Neuronal stem cell (in vitro differentiated cells): ENCODE results near the gene CD177.
"Not testable (repeated sequence)": the region's sequence is repeated elsewhere in the genome, so short reads cannot be mapped to it uniquely, and the experiment has no call there.

Source experiments
- DNase-seq: peaks from one replicate; pipeline ENCODE4 v3.0.0-alpha.2; 2013; ENCODE audit warnings: low spot score
- H2AFZ ChIP-seq: one replicate; pipeline ENCODE4 v1.6.1; 2013; ENCODE audit warnings: mild to moderate bottlenecking, low read length, inconsistent platforms
- H2AK5ac ChIP-seq: 2 replicates; pipeline ENCODE4 v1.6.1; 2013; ENCODE audit warnings: low read depth, mild to moderate bottlenecking, inconsistent platforms, low read length, moderate library complexity, mixed read lengths
- H2BK120ac ChIP-seq: 2 replicates; pipeline ENCODE4 v1.6.1; 2013; ENCODE audit warnings: low read depth, mild to moderate bottlenecking, inconsistent platforms, low read length, moderate library complexity, mixed read lengths
- H2BK12ac ChIP-seq: one replicate; pipeline ENCODE4 v1.6.1; 2013; ENCODE audit warnings: low read length, inconsistent platforms
- H2BK15ac ChIP-seq: 2 replicates; pipeline ENCODE4 v1.6.1; 2013; ENCODE audit warnings: mild to moderate bottlenecking, low read length, inconsistent platforms, mixed read lengths
- H2BK5ac ChIP-seq: one replicate; pipeline ENCODE4 v1.6.1; 2013; ENCODE audit warnings: inconsistent platforms, mild to moderate bottlenecking, low read length, moderate library complexity
- H3K14ac ChIP-seq: one replicate; pipeline ENCODE4 v1.6.1; 2013; ENCODE audit warnings: low read length, inconsistent platforms
- H3K18ac ChIP-seq: 2 replicates; pipeline ENCODE4 v1.6.1; 2013; ENCODE audit warnings: low read length, inconsistent platforms
- H3K23ac ChIP-seq: 2 replicates; pipeline ENCODE4 v1.6.1; 2013; ENCODE audit warnings: low read depth, mild to moderate bottlenecking, mixed read lengths, low read length, inconsistent platforms; ENCODE audit not compliant: poor library complexity
- H3K27ac ChIP-seq: replicated peaks from 3 replicates; pipeline ENCODE4 v1.5.1; 2013; ENCODE audit warnings: low read length, inconsistent platforms
- H3K27me3 ChIP-seq, 3 experiments: 2 replicates each; pipeline ENCODE4 v1.6.1; 2013; ENCODE audit warnings: low read length in 3 of 3, mild to moderate bottlenecking in 2 of 3, inconsistent platforms in 1 of 3, low read depth in 1 of 3, mixed read lengths in 1 of 3, moderate library complexity in 1 of 3; ENCODE audit not compliant: control insufficient read depth in 3 of 3, insufficient read depth in 3 of 3
- H3K36me3 ChIP-seq, 2 donors: replicated peaks in 1 of 2; 2 replicates each; pipeline ENCODE4 v1.6.1; 2013; ENCODE audit warnings: low read length in 2 of 2; ENCODE audit not compliant: control insufficient read depth in 2 of 2, insufficient read depth in 2 of 2
- H3K4ac ChIP-seq: 2 replicates; pipeline ENCODE4 v1.6.1; 2013; ENCODE audit warnings: inconsistent platforms, mild to moderate bottlenecking, low read length, moderate library complexity
- H3K4me1 ChIP-seq, 2 donors: 1 replicate in 1 of 2; 2 replicates in 1 of 2; pipeline ENCODE4 v1.6.1; 2013; ENCODE audit warnings: low read length in 2 of 2, low read depth in 1 of 2; ENCODE audit not compliant: control insufficient read depth in 2 of 2, insufficient read depth in 1 of 2
- H3K4me2 ChIP-seq: one replicate; pipeline ENCODE4 v1.6.1; 2013; ENCODE audit warnings: mild to moderate bottlenecking, low read length, inconsistent platforms; ENCODE audit not compliant: insufficient read depth, poor library complexity, severe bottlenecking
- H3K4me3 ChIP-seq, 2 donors: 2 replicates each; pipeline ENCODE4 v1.5.1; 2013; ENCODE audit warnings: low read length in 2 of 2, mild to moderate bottlenecking in 2 of 2, inconsistent platforms in 1 of 2, moderate library complexity in 1 of 2
- H3K79me1 ChIP-seq: one replicate; pipeline ENCODE4 v1.6.1; 2013; ENCODE audit warnings: low read depth, mild to moderate bottlenecking, inconsistent platforms, low read length, moderate library complexity
- H3K9ac ChIP-seq: one replicate; pipeline ENCODE4 v1.6.1; 2013; ENCODE audit warnings: mild to moderate bottlenecking, low read depth, low read length, inconsistent platforms; ENCODE audit not compliant: poor library complexity
- H3K9me3 ChIP-seq, 2 donors: replicated peaks in 1 of 2; 2 replicates each; pipeline versions ENCODE3 to v1.6.1; 2013; ENCODE audit warnings: low read length in 2 of 2, mild to moderate bottlenecking in 2 of 2, inconsistent platforms in 1 of 2, low read depth in 1 of 2, mixed read lengths in 1 of 2, moderate library complexity in 1 of 2; ENCODE audit not compliant: control insufficient read depth in 2 of 2, insufficient read depth in 1 of 2
- H4K8ac ChIP-seq: one replicate; pipeline ENCODE4 v1.6.1; 2013; ENCODE audit warnings: low read depth, mild to moderate bottlenecking, inconsistent platforms, low read length, moderate library complexity
- H4K91ac ChIP-seq: one replicate; pipeline ENCODE4 v1.6.1; 2013; ENCODE audit warnings: low read length, low read depth, mild to moderate bottlenecking, inconsistent platforms; ENCODE audit not compliant: poor library complexity
- WGBS, 2 donors: extraction: QIAGEN DNeasy Blood & Tissue Kit; methylation state at CpG; one replicate each; pipeline ENCODE4 v1.1.7; 2013; ENCODE audit warnings: missing lambda C conversion rate in 2 of 2, mixed read lengths in 1 of 2; ENCODE audit not compliant: insufficient read length in 2 of 2, insufficient replicate concordance in 1 of 2; ENCODE audit errors: extremely low coverage in 2 of 2; 5-methylcytosine and 5-hydroxymethylcytosine counted together

CD177 gene

GRCh38 chr19:43377624-43378023, 24.1 kb downstream of the CD177 start:
- H3K18ac ChIP-seq, H2BK15ac ChIP-seq, H2AFZ ChIP-seq, H4K91ac ChIP-seq, H4K8ac ChIP-seq, H2BK120ac ChIP-seq, H3K36me3 ChIP-seq, H2BK5ac ChIP-seq, H3K4ac ChIP-seq, H3K79me1 ChIP-seq, H3K27me3 ChIP-seq, H3K9me3 ChIP-seq, H2AK5ac ChIP-seq, H3K4me3 ChIP-seq, H3K14ac ChIP-seq, H3K4me2 ChIP-seq, H3K4me1 ChIP-seq, H3K23ac ChIP-seq, DNase-seq, H3K9ac ChIP-seq, H3K27ac ChIP-seq, H2BK12ac ChIP-seq: not testable (repeated sequence)
- whole genome bisulfite sequencing, 2 donors: no CpG with 5 or more reads among the region's 3 CpGs

GRCh38 chr19:43380008-43380407, 26.5 kb downstream of the CD177 start:
- no peaks in the 10 kb centered on the region for H3K4me1 ChIP-seq
- no peaks in the 10 kb centered on the region for H3K27me3 ChIP-seq
- H3K4me3 ChIP-seq: no peak overlapping the region
- H3K27ac ChIP-seq: no peak overlapping the region
- no peak overlapping the region for H2AFZ ChIP-seq
- H3K9ac ChIP-seq: no peak overlapping the region
- DNase-seq: no peak
- no peak overlapping the region for H2BK15ac ChIP-seq
- no peaks in the 10 kb centered on the region for H3K36me3 ChIP-seq
- H2BK5ac ChIP-seq: no peak overlapping the region
- H3K23ac ChIP-seq: no peak overlapping the region
- H2BK120ac ChIP-seq: no peak overlapping the region
- H3K18ac ChIP-seq: no peak overlapping the region
- peak overlapping the region; percentile 24 for H3K4me2 ChIP-seq
- no peaks in the 10 kb centered on the region for H3K79me1 ChIP-seq
- no CpG with 5 or more reads among the region's 14 CpGs for WGBS, 2 donors
- H2AK5ac ChIP-seq: no peak overlapping the region
- H4K8ac ChIP-seq: no peak overlapping the region
- no peak overlapping the region for H2BK12ac ChIP-seq
- H4K91ac ChIP-seq: no peak overlapping the region
- no peak overlapping the region for H3K14ac ChIP-seq
- no peaks in the 10 kb centered on the region for H3K9me3 ChIP-seq
- H3K4ac ChIP-seq: no peak overlapping the region

- no CpG with 5 or more reads among the region's 4 CpGs for WGBS, 2 donors
- H3K4me3 ChIP-seq: no peak overlapping the region
- no peaks in the 10 kb centered on the region for H3K9me3 ChIP-seq
- no peak overlapping the region for H2BK120ac ChIP-seq
- H3K23ac ChIP-seq: no peak overlapping the region
- H2BK12ac ChIP-seq: no peak overlapping the region
- no peak overlapping the region for H3K9ac ChIP-seq
- H2AK5ac ChIP-seq: no peak overlapping the region
- H3K18ac ChIP-seq: no peak overlapping the region
- H3K4me2 ChIP-seq: no peak overlapping the region
- no peak overlapping the region for H4K8ac ChIP-seq
- H3K4me1 ChIP-seq: no peaks in the 10 kb centered on the region
- H3K79me1 ChIP-seq: no peaks in the 10 kb centered on the region
- H2AFZ ChIP-seq: no peak overlapping the region
- H4K91ac ChIP-seq: no peak overlapping the region
- no peak overlapping the region for H3K14ac ChIP-seq
- no peak overlapping the region for H2BK5ac ChIP-seq
- no peak overlapping the region for H3K27ac ChIP-seq
- no peak for DNase-seq
- H3K27me3 ChIP-seq: no peaks in the 10 kb centered on the region
- H3K4ac ChIP-seq: no peak overlapping the region
- H3K36me3 ChIP-seq: no peaks in the 10 kb centered on the region
- H2BK15ac ChIP-seq: no peak overlapping the region
Measured at GRCh38 chr19:43380771-43381386, 27.4 kb downstream of the CD177 start.

- H3K4me3 ChIP-seq: not testable (repeated sequence)
Measured at GRCh38 chr19:43382586-43383216, 29.2 kb downstream of the CD177 start.

More at GRCh38 chr19:43382586-43383216, 29.2 kb downstream of the CD177 start:
- H3K36me3 ChIP-seq, H4K8ac ChIP-seq, H3K9me3 ChIP-seq, H3K4ac ChIP-seq, H3K9ac ChIP-seq, H2BK15ac ChIP-seq, H3K79me1 ChIP-seq, H2BK5ac ChIP-seq, H3K23ac ChIP-seq, H2AK5ac ChIP-seq, H2AFZ ChIP-seq, DNase-seq, H3K4me1 ChIP-seq, H3K18ac ChIP-seq, H3K14ac ChIP-seq, H2BK120ac ChIP-seq, H3K27ac ChIP-seq, H3K27me3 ChIP-seq, H3K4me2 ChIP-seq, H2BK12ac ChIP-seq, H4K91ac ChIP-seq: not testable (repeated sequence)
- WGBS, 2 donors: no CpG with 5 or more reads among the region's 12 CpGs
